ENCODE measurements around the gene LHPP. TPM values are rescaled to one million over a fixed set of nuclear protein-coding genes. Genes with fewer than 3 reads are reported as not detected.

Gene LHPP
- total RNA-seq, 6 donors from 2014 or later: 12.0 to 21.4 (median 16.4) TPM

GRCh38 chr10:124566222-124566888 is 104.7 kb downstream of the LHPP start:
- Histone ChIP-seq H3K36me3 (no peaks in the 10 kb centered on the region), H3K27me3 (no peaks in the 10 kb centered on the region), H3K4me3 (no peak overlapping the region), H3K9me3 (no peaks in the 10 kb centered on the region), H3K4me1 (peaks cover 0 to 3% (median 0%) of the 10 kb centered on the region in 4 donors), H3K27ac (no peak overlapping the region)
- no peak for TF ChIP-seq POLR2A (IDR thresholded peaks at IDR 0.05)
- TF ChIP-seq EP300 (IDR thresholded peaks at IDR 0.05): no peak
- DNase-seq: no peak
- WGBS, 2 donors: 91 to 92% methylated on average over 7 to 9 of the region's 9 CpGs
- no peak for ATAC-seq (ENCODE audit: low FRiP score in 2 of 2)

DNA sequence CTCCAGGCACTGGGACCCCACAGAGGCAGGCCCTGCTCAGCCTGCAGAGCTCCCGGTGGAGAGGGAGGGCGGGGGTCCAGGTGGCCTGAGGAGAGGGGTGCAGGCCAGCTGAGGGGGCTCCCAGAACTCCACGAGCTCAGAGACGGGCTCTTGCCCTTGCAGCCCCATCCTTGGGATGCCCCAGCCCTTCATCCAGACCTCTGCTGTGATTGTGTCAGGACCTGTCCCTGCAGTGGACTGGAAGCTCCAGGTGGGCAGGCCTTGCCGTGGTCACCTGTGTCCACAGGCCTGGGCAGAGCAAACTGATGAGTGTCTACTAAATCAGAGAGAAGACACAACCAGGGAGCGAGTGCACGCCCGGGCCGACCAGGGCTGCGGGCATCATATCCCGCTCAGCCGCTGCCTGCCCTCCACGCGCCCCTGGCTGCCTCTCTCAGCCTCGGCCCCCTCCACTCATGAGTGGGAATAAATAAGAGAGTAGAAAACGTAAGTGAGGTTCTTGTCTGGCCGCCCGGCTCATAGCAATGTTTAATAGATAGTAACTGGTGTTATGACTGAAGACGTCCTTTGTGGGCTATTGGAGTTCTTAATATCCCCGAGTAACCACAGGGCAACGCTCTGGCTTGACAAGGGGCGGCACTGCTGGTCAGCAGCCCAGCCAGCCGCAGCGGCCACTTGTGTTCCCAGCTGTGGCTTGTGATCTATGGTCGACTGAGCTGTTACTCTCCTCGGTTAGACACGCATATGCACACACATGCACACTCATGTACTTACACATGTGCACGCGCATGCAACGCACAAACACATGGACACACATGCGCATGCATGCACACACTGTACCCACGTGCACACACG is 105.6 kb downstream of the LHPP start:
- DNase-seq: no peak
- 93 to 94% methylated on average over 27 to 29 of the region's 33 CpGs for WGBS, 2 donors
- no peaks in the 10 kb centered on the region for H3K9me3 ChIP-seq
- ATAC-seq (ENCODE audit: low FRiP score in 2 of 2): no peak
- H3K27me3 ChIP-seq: no peaks in the 10 kb centered on the region
- H3K27ac ChIP-seq: no peak overlapping the region
- no peaks in the 10 kb centered on the region for H3K36me3 ChIP-seq
- no peak overlapping the region for H3K4me3 ChIP-seq
- peaks cover 0 to 3% (median 0%) of the 10 kb centered on the region in 4 donors for H3K4me1 ChIP-seq
- TF ChIP-seq POLR2A (IDR thresholded peaks at IDR 0.05) (no peak), POLR2AphosphoS5 (IDR thresholded peaks at IDR 0.05) (no peak), EP300 (IDR thresholded peaks at IDR 0.05) (no peak)
- TF ChIP-seq, protein P1, sequence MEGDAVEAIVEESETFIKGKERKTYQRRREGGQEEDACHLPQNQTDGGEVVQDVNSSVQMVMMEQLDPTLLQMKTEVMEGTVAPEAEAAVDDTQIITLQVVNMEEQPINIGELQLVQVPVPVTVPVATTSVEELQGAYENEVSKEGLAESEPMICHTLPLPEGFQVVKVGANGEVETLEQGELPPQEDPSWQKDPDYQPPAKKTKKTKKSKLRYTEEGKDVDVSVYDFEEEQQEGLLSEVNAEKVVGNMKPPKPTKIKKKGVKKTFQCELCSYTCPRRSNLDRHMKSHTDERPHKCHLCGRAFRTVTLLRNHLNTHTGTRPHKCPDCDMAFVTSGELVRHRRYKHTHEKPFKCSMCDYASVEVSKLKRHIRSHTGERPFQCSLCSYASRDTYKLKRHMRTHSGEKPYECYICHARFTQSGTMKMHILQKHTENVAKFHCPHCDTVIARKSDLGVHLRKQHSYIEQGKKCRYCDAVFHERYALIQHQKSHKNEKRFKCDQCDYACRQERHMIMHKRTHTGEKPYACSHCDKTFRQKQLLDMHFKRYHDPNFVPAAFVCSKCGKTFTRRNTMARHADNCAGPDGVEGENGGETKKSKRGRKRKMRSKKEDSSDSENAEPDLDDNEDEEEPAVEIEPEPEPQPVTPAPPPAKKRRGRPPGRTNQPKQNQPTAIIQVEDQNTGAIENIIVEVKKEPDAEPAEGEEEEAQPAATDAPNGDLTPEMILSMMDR (IDR thresholded peaks at IDR 0.05): no peak

GRCh38 chr10:124568339-124568738 is 106.7 kb downstream of the LHPP start:
- peaks cover 0 to 3% (median 0%) of the 10 kb centered on the region in 4 donors for H3K4me1 ChIP-seq
- TF ChIP-seq POLR2AphosphoS5 (IDR thresholded peaks at IDR 0.05) (no peak), EP300 (IDR thresholded peaks at IDR 0.05) (no peak), POLR2A (IDR thresholded peaks at IDR 0.05) (no peak)
- TF ChIP-seq, protein P1 (IDR thresholded peaks at IDR 0.05): no peak
- DNase-seq: no peak
- no peaks in the 10 kb centered on the region for H3K9me3 ChIP-seq
- H3K4me3 ChIP-seq: no peak overlapping the region
- no peaks in the 10 kb centered on the region for H3K27me3 ChIP-seq
- no peak for ATAC-seq (ENCODE audit: low FRiP score in 2 of 2)
- H3K27ac ChIP-seq: no peak overlapping the region
- no peaks in the 10 kb centered on the region for H3K36me3 ChIP-seq
- WGBS, 2 donors: 90 to 97% methylated on average over 13 to 19 of the region's 19 CpGs

GRCh38 chr10:124568848-124569622 is 107.4 kb downstream of the LHPP start:
- WGBS, 2 donors: 78 to 87% methylated on average over 15 to 21 of the region's 21 CpGs
- Histone ChIP-seq H3K36me3 (no peaks in the 10 kb centered on the region), H3K27me3 (no peaks in the 10 kb centered on the region), H3K27ac (no peak overlapping the region), H3K9me3 (no peaks in the 10 kb centered on the region), H3K4me3 (no peak overlapping the region), H3K4me1 (peaks cover 0 to 3% (median 0%) of the 10 kb centered on the region in 4 donors)
- ATAC-seq (ENCODE audit: low FRiP score in 2 of 2) (no peak), DNase-seq (no peak)
- no peak for TF ChIP-seq EP300 (IDR thresholded peaks at IDR 0.05)
- no peak for TF ChIP-seq POLR2A (IDR thresholded peaks at IDR 0.05)
- no peak for TF ChIP-seq POLR2AphosphoS5 (IDR thresholded peaks at IDR 0.05)
- TF ChIP-seq, protein P1 (IDR thresholded peaks at IDR 0.05): no peak
